Lung microvascular endothelial cell (primary cell): ENCODE results near the gene IZUMO4. TPM values are rescaled to one million over a fixed set of nuclear protein-coding genes. Genes with fewer than 3 reads are reported as not detected.

ENCODE experiments used
- DNase-seq, 2 donors: peaks; one replicate each; pipeline versions ENCODE4 v3.0.0 to v3.0.0-alpha.2; 2010; ENCODE audit warnings: low read depth in 2 of 2
- total RNA-seq: library from RNA; depleted of rRNA; stranded (reverse); fragments of >200 nt; gene quantifications from 2 replicates; pipeline ENCODE4 v1.2.1, GENCODE V29; 2014

IZUMO4 gene, protein sequence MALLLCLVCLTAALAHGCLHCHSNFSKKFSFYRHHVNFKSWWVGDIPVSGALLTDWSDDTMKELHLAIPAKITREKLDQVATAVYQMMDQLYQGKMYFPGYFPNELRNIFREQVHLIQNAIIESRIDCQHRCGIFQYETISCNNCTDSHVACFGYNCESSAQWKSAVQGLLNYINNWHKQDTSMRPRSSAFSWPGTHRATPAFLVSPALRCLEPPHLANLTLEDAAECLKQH
- 0.60 and 0.65 TPM in 2 replicates for total RNA-seq

DNA sequence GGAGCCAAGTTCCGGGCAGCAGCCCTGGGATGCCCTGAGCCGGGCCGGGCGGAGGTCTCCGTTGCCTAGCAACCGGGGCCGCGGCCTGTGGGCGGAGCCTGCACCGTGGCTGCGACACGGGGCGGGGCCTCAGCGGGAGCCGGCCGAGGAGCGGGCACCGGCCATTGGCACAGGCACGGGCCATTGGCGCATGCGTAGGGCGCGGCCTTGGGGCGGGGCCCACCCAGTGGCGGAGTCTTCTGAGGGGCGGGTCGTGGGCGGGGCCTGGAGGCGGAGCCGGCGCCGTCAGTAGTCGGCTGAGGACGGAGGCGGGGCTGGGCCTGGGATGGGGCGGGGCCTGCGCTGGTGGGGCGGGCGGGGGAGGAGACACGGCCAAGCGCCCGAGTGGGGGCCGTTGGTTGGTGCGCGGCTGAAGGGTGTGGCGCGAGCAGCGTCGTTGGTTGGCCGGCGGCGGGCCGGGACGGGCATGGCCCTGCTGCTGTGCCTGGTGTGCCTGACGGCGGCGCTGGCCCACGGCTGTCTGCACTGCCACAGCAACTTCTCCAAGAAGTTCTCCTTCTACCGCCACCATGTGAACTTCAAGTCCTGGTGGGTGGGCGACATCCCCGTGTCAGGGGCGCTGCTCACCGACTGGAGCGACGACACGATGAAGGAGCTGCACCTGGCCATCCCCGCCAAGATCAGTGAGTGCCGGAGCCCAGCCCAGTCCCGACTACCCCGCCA, at the start of gene IZUMO4:
TSS of gene IZUMO4 (plus strand) at position 436 of the 723 bp plus-strand sequence. CDS start at position 467, 31 bp downstream.
- DNase-seq = peak; percentile 98 to 99

DNA sequence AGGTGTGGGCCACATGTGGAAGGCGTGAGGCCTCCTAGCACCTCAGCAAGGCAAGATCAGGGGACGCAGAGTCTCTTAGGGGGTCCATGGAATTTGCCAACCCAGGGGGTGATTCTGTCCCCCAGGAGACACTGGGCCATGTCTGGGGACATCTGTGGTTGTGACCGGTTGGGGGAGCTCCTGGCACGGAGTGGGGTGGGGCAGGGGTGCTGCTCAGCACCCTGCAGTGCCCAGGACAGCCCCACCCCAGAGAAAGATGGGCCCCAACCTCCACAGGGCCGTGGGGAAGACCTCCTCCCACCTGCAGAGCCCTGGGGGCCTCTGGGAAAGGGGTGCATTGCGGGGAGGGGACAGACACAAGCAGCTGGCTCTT, 49.7 kb upstream of the IZUMO4 start:
- DNase-seq = no peak

DNA sequence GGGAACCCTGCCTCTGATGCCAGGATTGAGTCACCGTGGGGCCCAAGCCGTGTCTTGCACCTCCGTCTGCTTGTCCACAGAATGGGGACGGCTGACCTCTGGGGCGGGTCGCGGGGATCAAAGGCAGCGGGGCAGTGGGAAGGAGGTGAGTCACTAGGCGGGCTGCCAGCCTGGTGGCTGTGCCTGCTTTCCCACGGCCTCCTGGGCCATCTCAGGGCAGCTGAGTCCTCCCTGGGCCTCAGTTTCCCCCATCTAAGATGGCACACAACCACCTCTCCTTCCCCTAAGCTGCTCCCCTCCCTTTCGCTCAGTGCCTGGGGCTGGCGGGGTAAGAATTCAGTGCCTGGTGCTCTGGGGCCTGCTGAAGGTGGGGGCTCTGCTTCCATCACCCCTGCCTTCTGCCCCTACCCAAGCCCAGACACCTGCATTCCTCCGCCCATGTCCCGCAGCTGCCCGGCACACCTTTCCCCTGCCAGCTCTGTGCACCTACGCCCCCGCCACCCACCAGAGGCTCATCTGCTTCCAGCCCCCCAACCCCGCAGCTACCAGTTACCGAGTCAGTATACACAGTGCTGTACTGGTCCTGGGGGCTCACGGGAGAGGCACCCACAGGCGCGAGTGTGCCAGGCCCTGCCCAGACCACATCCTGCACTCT, 49.1 kb upstream of the IZUMO4 start:
- DNase-seq = peak; percentile 55 to 74

DNA sequence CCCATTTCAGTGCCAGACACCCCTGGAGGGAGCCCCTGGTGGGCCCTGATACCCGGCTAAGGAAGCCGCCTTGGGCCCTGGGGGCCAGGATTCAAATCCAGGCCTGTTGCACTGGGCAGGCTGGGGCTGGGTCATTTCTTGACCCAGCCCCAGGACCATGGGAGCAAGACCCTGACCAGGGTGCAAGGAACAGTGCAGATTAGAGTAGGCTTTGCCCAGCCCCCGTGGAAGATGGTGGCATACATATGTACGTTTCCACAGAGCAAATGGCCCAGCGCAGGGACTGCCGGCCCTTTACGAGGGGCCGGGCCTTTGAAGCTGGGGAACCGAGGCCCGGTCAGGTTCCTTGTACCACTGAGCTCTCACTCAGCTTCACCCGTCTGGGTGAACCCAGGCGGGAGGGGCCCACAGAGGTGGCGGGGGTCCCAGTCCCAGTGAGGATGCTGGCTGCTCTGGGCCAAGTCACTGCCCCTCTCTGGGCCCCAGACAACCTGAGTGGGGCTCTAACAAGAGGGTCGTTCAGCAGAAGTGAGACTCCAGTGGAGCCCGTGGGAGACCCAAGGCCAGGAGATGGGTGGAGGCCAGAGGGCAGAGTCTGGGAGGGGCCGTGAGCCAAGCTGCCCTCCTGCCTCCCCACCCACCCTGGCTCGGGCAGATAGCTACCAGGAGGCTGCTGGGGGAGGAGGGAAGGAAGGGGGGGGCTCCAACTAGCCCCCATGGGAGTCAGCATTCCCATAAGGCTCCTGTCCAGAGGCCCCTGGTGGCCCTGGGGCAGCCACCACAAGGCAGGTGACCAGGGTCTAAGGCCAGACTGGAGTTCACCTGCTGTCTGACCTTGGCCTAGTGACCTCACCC, 48.4 kb upstream of the IZUMO4 start:
- no peak for DNase-seq

DNA sequence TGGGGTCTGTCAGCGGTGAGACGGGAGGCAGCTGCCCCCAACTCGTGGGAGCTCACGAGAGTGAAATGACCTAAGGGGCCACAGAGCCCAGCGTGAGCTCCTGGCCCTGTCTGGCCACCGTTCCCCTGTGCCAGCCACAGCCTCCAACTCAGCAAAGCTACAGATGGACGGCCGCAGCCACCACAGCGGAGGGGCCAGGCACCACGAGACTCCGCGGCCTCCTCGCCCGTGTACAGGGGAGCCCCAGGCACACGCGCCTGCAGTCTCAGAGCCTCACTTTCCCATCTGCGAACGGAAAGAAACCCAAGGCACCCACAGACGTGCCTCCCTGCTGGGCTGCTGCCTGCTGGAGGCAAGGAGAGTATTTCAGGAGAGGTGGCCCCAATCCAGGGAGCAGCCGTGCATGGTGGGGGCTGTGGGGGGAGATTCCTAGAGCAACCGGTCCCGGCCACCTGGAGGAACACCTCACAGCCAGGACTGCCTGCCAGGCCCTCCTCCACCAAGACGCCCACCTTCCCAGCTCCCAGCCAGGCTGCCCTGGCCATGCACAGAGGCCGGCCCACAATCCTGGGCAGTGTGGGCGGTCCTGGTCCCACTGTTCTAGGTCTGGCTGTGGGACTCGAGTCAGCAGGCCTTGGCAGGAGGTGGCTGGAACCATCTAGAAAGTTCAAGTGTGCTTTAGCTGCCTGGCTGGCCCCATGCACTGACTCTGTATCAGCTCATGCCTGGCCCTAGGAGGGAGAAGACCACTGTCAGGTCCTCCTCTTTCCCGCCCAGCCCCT, 47.6 kb upstream of the IZUMO4 start:
- peak in 1 of 2 donors; percentile 36 for DNase-seq

DNA sequence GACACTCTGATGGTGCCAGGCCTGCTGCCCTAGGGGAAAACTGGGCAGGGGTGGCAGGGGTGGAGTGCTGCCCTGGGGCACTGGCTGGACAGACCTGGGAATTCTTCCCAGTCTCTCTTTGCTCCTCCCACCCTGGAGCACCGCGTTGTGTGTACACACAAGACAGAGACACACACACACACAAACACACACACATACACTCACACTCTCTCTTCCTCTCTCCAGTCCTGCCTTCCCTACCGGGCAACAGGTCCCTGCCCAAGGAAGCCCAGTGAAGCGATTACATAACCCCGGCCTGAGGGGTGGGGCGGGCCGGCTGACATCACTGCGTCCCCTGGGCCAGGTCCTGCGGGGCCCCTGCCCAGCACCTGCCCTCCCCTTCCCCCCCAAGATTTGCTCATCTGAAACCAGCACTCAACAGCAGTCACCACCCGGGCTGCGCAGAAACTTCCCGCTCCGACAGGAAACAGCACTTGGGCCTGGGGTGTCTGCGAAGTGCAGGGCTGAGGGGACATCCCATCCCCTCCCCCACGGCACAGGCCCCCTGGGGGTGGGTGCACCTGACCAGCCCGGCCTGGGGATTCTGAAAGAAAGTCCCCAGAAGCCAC, 46.9 kb upstream of the IZUMO4 start:
- peak; percentile 62 to 70 for DNase-seq

DNA sequence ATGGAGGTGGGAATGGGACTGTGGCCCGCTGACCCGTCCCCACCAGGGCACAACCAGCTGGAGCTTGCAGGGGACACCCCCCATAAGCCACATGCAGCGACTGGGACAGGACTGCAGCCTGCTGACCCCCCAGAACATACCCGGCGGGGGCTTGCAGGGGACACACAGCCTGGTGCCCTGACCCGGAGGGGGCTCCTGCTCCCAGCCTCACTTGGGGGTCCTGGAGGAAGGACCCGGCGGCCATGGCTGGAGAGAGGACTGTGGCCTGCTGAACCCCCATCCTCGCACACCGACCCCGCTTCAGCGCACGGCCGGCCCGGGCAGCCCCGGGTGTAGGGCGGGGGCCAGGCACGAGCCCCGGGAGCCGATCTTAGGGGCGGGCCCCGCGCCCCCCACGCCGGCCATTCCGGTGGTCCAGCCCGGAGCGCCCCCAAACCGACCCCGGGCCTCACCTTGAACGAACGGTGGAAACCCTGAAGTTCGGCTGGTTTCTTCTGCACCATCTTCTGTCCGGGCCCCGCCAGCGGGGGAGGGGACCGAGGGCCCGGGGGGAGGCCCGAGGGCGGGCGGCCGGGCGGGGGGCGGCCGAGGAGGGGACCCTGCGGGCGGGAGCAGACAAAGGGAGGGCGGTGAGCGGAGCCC, 46.2 kb upstream of the IZUMO4 start:
- no peak for DNase-seq

DNA sequence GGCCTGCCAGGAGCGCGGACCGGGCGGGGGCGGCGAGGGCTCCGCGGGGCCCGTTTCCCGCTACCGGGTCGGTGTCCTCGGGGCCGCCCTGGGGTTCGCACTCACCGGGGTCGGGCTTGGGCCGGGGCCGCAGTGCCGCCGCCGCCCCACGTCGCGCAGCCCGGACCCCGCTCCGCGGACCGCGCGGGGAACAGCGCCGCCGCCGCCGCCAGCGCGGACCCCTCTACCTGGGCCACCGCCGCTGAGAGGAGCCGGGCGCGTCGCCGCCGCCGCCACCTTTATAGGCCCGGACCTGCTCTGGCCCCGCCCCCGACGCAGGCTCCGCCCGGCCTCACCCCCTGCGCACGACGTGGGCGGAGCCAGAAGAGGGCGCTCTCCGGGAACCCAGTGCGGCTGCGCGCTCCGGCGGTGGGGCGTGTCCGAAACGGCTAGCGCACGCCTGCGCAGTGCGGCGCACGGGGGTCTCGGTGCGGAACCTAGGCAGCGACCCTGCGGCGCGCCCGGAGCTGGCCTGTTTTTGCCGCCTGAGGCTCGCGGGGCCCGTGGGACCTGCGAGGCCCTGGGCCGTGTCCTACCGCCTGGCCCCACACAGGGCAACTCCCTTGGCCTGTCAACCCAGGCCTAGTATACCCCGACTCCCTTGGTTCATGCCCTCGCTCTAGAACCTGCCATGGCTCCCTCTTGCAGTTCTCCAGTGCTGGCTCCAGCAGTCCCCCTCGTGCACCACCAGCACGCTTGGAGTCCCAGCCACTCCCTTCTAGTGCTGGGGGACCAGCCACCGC, 45.5 kb upstream of the IZUMO4 start, which contains the start of gene MKNK2:
TSS of gene MKNK2 (minus strand) at position 254 of the 782 bp plus-strand sequence. CDS start 393 bp downstream, outside the sequence.
- peak; percentile 88 to 95 for DNase-seq

DNA sequence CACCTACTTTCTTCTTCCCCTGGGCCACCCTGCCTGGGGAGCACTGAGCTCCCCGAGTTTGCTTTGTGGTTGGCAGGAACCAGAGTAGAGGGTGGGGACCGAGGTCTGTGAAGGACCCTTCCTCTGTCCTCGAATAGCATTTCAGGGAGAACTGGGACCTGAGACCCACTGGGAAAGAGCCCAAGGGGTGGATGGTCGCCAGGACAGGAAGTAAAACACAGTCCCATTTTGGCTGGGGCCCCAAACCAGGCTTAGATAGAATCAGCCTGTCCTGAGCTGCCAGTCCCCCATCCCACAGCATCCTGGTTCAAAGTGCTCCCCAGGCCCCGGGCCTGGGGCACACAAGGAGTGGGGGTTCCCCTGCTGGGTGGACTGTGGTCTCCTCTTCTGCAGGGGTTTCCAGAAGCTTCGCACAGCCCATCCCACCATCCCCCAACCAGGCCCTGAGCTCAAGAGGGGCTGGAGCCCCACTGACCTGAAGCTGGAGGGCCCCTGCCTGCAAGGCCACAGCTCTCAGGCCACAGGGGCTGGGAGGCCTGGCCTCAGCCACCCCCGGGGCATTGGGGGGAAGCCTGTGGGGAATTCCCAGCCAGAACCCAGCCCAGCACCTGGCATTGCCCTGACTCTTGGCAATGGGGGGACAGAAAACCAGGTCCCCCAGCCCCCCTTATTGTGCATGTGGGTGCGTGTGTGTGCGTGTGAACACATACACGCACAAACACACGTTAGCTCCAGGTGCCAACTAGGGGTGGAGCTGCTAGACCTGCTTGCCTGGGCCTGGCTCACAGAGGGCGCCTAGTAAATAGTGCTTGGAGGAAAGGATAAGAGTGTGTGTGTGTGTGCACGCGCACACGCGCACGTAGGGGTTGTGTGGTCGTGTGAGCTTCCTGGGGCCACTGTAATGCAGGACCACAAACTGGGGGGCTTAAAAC, 44.7 kb upstream of the IZUMO4 start:
- peak in 1 of 2 donors; percentile 86 for DNase-seq

DNA sequence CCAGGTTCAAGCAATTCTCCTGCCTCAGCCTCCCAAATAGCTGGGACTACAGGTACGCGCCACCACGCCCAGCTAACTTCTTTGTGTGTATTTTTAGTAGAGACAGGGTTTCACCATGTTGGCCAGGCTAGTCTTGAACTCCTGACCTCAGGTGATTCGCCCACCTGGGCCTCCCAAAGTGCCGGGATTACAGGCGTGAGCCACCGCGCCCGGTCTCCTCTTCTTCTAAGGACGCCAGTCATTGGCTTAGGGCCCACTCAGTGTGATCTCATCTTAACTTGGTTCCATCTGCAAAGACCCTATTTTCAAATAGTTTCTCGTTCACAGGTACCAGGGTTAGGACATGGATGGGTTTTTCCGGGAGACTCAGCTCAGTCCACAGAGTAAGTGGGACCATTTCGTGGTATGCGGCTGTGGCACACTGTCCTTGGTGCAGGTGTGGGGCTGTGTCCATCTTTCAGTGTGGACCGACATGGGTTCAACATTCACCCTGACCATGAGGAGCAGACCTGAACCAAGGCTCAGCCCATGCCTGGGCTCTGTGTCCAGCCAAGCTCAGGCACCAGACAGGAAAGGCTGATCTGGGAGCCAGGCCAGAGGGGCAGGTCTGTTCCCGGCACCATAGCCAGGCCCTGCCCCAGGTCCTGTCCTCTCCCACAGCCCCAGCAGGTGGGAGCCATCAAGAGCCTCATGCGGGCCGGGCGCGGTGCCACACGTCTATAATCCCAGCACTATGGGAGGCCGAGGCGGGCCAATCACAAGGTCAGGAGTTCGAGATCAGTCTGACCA, 42.9 kb upstream of the IZUMO4 start:
- peak; percentile 49 to 98 for DNase-seq

DNA sequence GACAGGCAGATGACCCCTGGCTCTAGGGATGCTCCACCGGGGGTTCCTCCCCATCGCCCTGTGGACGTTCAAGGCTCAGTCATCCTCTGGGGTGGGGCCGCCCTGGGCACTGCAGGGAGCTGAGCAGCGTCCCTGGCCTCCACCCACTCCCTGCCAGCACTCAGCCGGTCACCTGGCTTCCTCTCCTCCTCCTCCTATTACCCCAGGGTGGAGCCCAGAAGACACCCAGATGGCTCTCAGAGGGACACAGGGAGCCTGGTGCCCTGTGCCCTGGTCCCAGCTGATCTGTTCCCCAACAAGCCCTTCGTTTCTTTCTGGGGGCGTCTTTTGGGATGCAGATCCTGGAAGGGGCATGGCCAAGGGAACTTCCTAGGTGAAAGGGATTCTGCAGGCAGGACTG, 42.0 kb upstream of the IZUMO4 start:
- no peak for DNase-seq

DNA sequence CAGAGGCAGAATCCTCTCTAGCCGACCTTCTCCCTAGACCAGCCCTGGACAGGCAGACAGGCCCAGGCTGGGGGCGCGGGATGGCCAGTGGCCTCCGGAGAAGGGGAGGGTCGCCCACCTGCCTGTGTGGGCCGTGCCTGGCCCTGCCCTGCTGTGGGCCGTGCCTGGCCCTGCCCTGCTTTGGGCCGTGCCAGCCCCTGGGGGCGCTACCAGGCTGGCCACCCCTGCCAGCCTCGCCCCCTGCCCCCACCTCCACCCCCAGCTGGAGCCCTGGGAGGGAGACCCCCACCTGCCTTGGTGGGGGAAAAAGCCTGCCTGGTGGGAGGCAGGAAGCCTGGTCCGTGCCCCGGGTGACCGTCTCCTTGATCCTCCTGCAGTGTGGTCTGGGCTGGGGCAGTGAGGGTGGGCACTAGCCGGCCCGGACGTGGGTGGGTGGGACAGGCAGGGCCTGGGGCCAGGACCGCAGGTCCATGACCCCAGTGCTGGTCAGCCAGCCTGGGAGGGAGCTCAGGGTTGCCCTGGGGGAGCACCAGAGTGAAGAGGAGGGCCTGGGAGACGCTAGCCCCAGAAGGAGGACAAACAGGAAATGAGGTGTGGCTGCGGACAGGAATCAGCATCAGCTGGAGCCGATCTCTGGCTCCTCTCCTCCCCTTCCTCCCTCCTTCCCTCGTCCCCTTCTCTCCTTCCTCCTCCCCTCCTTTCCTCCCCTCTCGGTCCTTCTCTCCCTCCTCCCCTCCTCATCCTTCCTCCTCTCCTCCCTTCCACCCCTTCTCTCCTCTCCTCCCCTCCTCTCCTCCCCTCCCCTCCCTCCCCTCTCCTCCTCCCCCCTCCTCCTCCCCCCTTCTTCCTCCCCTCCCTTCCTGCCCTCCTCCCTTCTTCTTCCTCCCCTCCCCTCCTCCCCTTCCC, 40.5 kb upstream of the IZUMO4 start:
- DNase-seq = peak; percentile 37 to 70

DNA sequence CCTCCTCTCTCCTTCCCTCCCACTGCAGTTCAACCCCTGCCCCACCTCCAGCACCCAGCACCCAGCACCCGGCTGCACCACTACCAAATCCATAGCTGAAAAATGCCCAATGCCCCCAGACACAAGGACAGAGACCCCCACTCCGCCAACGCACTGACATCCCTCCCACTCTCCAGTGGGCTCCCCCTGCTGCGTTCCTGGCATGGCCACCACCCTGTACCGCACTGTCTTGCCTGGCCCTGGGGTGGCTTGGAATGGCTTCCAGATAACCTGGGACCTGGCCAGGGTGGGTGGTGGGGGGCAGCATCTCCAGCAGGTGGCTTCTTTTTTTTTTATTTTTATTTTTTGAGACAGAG, 39.9 kb upstream of the IZUMO4 start:
- no peak for DNase-seq

DNA sequence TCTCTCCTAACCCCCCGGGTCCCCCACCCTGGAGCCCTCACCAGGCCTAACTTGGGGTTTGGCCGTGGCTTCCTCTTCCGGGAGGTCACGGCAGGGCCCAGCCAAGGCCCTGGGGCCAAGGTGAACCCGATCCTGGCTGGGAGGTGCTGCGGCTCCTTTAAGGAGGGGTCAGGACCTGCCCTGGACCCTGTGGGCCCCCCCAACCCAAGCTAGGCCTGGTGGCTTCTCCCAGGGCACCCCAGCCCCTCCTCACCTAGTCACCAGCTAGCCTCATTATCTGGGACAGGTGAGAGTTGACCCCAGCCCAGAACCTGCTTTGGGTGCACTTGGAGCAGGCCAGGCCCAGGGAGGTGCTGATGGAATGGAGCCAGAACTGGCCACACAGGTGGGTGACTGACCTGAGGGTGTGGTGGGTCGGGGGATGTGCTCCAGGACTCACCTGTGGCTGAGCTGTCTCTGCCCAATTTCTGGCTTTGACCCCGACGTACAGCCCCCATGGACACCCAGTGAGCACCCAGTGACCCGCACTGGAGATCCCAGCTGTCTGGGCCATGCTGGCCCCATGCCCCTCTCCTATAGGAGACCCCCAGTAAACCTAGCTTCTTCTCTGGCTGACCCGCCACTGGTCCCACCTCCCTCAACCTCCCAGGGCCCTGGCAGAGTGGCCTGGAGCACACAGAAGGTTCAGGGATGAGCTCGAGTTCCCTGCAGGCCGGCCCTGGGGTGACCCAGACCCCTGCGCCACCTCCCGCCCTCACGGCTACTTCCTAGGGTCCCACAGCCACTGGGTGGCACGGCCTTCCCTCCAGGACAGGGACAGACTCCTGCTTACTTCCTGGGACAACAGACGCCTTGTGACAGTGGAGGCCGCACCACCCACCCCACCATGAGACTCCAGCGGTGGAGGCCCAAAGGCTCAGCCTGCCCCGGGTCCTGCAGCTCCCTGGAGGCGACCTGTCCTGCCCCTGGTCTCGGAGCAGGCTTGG, 38.9 kb upstream of the IZUMO4 start:
- no peak for DNase-seq
